HG03135 (cell line): ENCODE results near the gene SENP5.

Source experiments
- ATAC-seq: cut with Tn5 transposase; IDR thresholded peaks from one replicate; pipeline ENCODE4 v1.9.1; 2021; ENCODE audit warnings: mild to moderate bottlenecking, moderate library complexity; ENCODE audit not compliant: unreplicated experiment

The SENP5 gene

DNA sequence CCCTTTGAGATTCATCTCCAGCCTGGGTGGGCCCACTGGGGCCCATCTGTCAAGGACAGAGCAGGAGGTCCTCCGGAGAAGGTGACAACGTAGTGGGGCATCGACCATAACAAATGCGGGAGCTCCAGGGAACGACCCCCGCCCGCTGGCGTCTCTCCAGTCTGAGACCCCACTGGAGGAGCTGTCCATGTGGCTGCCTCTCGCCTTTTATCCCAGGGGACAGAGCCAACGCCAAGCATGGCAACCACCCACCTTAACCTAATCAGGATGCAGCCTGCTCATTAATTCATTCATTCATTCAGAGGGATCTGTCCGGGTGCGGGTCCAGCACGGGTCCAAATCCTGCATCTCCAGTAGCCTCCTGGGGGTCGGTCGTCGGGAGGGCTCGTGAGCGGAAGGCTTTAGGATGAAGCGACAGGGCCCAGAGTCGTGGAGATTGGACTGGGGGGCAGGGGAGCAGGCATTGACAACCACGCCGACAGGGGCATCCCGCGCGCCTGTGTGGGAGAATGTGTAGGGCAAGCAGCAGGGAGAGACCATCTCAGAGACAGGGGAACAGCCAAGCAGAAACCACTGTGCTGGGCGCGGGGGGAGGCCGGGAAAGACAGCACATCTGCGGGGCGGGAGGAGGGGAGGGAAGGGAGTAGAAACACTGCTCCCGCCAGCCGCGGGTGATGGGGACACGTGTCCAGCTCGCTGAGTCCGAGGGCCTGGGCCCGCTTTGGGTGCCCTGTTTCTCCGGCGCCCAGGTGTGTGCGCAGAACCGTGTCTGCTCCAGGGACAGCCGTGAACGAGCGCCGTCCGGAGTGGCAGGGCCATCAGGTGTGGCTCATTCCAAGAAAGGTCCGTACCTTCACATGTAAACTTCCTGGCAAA is 99.0 kb downstream of the SENP5 start:
- ATAC-seq, result no peak

DNA sequence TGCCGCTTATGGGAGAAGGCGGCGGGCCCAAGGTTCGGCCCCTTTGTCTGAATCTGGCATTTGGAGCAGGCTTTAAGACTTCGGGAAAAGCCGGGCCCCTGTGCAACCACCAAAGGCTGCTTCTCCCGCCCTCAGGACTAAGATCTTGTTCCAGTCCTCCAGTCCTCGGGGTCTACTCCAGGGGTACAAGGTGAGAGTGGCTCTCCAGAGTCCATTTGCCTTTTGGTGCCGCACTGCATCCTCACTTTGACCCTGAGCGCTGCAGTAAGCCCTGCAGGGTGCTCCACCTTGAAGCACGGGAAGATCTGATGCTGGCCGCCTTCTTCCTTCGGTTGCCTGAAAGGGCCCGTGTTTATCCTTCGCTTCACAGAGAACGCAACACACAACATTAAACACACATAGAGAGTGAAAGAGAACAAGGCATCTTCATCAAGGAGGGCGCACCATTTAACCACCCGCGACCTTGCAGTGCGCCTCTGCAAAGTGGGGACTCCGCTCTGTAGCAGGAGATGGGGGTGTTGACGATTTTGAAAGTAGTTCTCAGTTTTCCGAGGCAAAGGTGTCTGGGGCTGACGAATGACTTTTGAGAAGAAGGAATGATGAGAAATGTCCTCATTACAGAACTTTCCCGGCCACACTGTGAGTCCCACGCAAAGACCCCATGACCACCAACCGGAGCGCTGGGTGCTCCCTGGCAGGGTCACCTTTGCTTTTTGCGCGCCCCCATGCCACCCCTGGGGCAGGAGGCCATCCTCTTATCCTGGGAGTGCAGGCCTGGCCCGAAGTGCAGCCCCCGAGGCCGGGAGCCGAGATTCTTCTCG is 99.9 kb downstream of the SENP5 start:
- ATAC-seq, result no peak

DNA sequence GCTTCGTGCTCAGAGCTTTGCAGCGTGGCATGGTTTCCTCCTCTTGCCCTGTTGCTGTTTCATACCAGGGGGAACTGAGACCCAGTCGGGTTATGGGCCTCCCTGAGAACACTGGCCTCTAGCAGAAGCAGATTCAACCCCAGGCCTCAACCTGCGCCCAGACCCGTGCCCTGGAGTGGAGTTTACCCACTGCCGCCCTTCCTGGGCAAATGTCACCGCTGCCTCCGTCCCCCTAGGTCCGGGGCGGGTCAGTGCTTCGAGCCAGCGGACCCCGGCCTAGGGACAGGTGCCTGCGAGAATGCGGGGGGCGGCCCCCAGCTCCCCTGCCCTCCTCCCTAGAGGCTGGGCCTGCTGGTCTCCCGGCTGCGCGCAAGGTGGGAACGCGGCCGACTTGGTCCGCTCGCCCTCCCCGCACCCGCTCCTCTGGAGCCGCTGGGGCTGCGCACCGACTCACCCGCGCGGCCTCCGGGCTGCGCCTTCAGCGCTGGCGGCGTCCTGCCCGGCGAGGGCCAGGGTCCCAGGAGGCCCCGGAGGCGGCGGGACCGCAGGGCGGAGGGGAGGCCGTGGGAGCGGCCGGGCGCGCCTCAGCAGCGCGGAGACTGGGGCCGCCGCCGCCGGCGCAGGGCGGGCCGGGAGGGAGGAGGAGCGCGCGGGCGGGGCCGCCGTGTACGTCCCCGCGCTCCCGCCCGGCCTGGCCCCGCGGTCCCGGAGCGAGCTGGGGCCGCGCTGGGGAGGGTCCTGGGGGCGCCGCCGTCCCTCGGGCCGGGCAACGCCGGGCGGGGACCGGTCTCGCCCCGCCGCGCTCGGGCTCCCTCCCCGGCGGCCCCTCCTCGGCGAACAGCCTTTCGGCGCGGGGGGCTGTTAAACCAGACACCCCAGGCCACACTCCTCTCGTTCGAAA is 100.8 kb downstream of the SENP5 start, which contains the start of gene PIGZ:
Gene PIGZ, minus strand, starts transcription at position 601 of the 901 bp plus-strand sequence. CDS start 16,802 bp downstream, outside the sequence.
- ATAC-seq, result peak; percentile 68

DNA sequence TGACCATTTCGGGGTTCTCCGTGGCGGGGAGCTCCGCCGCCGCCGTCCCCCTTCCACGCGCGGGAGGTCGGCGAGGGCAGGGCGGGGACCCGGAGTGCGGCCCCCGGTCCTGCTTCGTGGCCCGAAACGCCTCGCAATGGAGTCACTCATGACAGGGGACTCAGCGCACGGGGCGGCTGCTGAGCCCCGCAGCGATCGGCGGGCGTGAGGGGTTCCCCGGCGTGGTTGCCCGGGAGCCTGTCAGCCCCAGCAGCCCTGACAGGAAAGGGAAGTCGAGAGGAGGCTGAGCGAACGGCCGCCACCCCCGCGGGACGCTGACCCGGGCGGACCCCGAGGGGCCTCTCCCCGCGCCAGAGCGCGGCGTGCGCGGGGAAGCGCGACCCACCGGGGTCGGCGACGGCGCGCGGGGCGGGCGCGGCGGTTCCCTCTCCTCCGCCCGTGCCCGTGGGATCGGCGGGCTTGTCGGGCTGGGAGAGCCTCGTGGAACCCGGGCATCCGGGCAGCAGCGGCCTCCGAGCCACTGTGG is 101.5 kb downstream of the SENP5 start:
- ATAC-seq, result peak; percentile 44

DNA sequence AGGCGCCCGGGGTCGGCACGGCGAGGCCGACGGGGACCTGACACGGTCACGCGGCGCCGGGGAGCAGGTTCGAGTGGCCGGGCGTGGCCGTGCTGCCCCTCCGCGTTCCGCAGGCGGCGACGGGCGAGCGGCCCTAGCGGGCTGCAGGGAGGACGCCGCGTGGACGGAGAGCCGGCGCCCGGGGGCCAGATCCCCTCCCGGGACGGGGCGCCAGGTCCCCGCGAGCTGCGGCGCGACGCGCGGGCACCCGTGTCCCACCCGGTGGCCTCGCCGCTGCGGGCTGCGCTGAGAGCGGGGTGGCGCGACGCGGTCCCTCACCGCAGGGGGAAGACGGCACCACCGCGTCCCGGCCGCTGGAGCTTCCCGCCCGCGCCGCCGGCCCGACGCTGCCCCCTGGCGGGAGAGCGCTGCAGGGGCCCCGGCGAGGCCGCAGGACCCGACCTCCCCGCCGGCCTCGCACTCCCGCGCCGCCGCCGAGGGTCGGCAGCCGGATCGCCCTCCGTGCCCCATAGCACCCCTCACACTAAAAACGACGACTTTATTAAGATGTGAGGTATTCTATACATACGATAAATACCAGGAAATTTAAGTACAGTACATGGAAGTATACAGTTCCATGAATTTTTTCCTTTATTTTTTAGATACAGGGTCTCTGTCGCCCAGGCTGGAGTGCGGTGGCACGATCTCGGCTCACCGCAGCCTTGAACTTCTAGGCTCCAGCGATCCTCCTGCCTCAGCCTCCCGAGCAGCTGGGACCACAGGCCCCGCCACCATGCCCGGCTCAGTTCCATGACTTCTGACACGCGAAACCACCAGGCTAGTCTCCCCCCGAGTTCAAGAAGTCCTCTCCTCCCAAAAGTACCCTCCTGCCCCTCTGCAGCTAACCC is 102.2 kb downstream of the SENP5 start:
- ATAC-seq, result peak; percentile 54

DNA sequence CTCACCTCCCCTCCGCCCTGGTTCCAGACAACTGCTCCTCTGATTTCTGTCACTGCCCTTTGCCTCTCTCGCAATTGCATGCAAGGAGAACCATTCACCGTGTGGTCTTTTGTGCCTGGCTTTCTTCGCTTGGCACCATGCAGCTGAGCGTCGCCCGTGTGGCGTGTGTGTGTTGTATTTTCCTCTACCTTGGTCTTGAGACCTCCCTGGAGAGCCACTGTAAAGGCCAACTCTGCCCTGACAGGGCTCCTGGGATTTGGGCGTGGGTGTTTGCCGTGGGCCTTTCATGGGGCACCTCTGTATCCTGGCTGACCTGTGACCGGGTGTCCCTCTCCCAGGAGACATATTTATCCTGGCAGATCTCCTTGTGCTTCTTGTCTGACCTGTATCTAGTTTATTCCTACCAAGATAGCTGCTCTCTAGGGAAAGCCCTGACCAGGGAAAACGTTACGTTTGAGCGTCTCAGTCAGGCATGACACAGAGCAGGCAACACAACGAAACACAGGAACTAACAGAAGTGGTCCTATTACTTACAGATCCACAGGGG is 102.9 kb downstream of the SENP5 start:
- no peak for ATAC-seq

DNA sequence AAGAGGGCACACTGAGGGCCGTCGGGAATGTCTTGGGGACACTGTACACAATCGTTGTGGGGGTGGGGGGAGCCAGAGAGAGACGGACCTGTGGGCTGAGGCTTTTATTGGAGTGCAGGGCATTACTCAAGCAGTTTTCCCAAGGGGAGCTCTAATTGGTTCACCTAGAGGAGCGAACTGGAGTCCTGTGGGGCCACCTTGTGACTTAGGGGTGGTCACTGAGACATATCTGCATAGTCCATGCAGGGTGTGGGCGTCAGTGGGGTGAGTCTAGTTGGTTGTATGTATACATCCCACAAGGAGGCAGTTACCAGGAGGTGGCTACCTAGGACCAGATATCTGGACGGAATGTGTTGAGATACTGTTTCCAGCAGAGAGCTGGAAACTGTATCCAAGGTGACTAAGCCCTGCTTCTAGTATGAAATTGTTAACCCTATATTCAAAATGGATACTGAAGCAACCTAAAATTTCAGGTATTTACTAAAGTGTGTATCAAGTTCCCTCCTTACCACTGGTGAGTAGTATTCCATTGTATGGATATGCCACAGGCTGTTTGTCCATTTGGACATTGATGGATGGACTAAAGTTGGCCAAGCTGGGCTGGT is 103.5 kb downstream of the SENP5 start:
- no peak for ATAC-seq

DNA sequence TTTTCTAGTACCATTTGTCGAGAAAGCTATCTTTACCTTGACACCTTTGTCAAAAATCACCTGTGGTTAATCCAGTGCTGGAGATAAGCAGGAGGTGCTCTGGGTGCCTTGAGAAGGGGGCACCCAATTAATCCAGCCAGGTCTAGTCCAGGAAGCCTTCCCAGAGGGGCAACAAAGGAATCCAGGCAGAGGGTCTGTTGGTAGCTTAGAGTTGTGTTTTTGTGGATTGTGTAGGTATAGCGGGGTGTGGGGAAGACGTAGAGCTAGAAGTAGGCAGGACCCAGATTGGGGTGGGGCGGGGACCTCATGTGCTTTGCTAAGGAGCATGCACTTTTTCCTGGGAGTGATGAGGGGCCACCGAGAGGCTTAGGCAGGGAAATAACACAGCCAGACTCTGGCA is 106.9 kb downstream of the SENP5 start:
- ATAC-seq, result no peak

DNA sequence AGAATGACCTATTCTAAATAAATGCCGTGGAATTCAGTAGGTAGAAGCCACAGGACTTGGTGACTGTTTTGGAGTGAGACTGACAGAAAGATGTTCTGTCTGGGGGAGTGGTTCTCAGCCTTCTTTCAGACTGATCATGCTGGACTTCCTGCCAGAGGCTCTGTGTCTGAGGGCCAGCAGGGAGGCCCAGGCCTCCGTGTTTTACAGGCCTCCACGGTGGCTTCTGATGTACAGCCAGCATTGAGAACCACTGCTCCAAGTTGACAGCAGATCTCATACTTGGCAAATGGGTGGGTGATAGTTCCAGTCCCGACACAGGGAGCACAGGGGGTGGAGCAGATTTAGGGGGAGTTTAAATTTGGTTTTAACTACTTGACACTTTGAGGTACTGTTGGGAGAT is 107.6 kb downstream of the SENP5 start:
- ATAC-seq, result no peak

DNA sequence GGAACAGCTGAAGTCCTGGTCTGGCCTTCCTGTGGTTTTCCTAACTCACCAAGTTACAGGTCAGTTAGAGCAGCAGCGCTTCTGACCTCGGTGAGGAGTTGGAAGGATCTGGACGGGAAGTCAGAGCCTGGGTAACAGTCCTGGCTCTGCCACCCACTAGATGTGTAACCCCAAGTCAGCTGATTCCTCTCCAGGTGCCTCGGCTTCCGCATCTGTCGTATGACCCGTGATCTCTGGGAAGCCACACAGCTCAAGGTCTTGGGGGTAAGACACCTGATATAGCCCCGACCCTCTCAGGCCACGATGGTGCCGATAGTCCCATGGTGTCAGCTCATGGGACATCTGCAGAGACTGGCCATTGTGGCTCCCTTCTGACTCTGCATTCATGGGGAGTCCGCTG is 109.2 kb downstream of the SENP5 start:
- no peak for ATAC-seq

DNA sequence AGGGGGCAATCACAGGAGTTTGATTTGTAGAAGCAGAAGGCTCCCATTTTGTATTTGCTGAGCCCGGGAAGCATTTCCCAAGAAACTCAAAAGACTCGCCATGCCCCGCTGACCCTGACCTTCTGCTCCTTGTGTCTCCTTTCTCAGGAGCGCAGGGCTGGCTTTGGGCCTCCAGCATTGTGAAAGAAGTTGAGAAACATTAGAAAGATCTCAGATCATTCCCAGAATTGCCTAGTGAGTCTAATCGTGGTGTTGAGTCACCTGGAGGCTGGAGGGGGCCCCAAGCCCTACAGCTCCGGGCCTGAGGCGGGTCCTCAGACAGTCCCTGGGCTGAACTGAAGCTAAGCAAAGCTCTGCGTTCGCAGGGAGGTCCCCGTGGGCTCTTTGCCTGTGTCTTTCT is 111.8 kb downstream of the SENP5 start:
- no peak for ATAC-seq

DNA sequence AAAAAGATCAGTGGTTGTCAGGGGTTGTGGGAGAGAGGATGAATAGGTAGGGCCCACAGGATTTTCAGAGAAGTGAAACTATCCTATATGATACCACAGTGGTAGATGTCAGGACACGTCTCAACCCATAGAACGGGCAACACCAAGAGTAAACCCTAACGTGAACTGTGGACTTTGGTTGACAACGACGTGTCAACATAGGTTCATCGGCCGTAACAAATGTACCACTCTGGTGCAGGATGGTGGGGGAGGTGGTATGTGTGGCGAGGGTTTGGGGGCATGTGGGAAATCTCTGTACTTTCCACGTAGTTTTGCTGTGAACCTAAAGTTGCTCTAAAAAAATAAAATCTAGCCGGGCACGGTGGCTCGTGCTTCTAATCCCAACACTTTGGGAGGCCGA is 113.9 kb downstream of the SENP5 start:
- no peak for ATAC-seq

DNA sequence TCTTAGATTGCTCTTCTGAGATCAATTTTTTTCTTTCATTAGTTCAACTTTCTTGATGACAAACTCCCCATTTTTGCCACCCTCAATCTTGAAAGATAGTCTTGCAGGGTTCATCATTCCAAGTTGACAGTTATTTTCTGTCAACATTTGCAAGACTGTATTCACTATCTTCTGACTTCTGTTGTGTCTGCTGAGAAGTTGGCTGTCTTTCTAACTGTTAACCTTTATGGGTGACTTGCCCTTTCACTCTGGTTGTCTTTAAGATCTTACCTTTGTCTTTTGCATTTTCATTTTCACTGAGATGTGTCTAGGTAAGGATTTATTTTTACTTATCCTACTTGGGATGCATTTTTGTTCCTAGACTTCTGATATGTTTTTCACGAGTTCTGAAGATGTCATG is 115.5 kb downstream of the SENP5 start:
- no peak for ATAC-seq
